Upper lobe of left lung (tissue), 6 donors: ENCODE results near the gene DSTN. TPM values are rescaled to one million over a fixed set of nuclear protein-coding genes. Genes with fewer than 3 reads are reported as not detected.
A peak's percentile ranks its signal among the peaks of the same experiment; 100 is the strongest.

Experiments used
- ATAC-seq, 2 donors: fragments of 200-7000 bp; cut with Tn5 transposase; one replicate each; pipeline ENCODE4 v1.9.1; 2022; ENCODE audit warnings: mild to moderate bottlenecking in 2 of 2, moderate library complexity in 2 of 2; ENCODE audit not compliant: low FRiP score in 2 of 2
- DNase-seq, 2 donors: peaks; one replicate each; pipeline ENCODE4 v3.0.0-alpha.2; 2019 to 2020
- H3K27ac ChIP-seq, 4 donors: fragments of 200-600 bp; sonication (generic); one replicate each; pipeline ENCODE4 v1.5.1; 2016 to 2019
- H3K27me3 ChIP-seq, 4 donors: fragments of 200-600 bp; sonication (generic); one replicate each; pipeline ENCODE4 v1.5.1; 2017 to 2019
- H3K36me3 ChIP-seq, 4 donors: fragments of 200-600 bp; sonication (generic); one replicate each; pipeline ENCODE4 v1.5.1; 2016 to 2019
- H3K4me1 ChIP-seq, 4 donors: fragments of 200-600 bp; sonication (generic); one replicate each; pipeline ENCODE4 v1.5.1; 2018 to 2019
- H3K4me3 ChIP-seq, 4 donors: fragments of 200-600 bp; sonication (generic); one replicate each; pipeline ENCODE4 v1.5.1; 2017 to 2019; ENCODE audit warnings: mild to moderate bottlenecking in 2 of 4, moderate library complexity in 1 of 4
- H3K9me3 ChIP-seq, 4 donors: fragments of 200-600 bp; sonication (generic); one replicate each; pipeline ENCODE4 v1.5.1; 2018 to 2019
- CTCF ChIP-seq, 6 experiments: fragments of 450-650 bp in 4 of 6; fragments of 200-600 bp in 2 of 6; sonication (generic) in 2 of 6; IDR thresholded peaks; one replicate each; pipeline ENCODE4 v1.5.1; 2016 to 2019; ENCODE audit warnings: antibody characterized with exemption in 6 of 6
- EP300 ChIP-seq, 4 donors: sonication (generic); formaldehyde crosslinking; IDR thresholded peaks; one replicate each; pipeline ENCODE4 v1.5.1; 2017; ENCODE audit warnings: antibody characterized with exemption in 4 of 4, control low read depth in 2 of 4
- POLR2A ChIP-seq, 4 donors: fragments of 450-650 bp; IDR thresholded peaks; one replicate each; pipeline ENCODE4 v1.5.1; 2016 to 2017; ENCODE audit warnings: antibody characterized with exemption in 4 of 4, mild to moderate bottlenecking in 2 of 4
- POLR2AphosphoS5 ChIP-seq, 2 donors: sonication (generic); formaldehyde crosslinking; IDR thresholded peaks; one replicate each; pipeline ENCODE4 v1.5.1; 2017; ENCODE audit warnings: antibody characterized with exemption in 2 of 2
- WGBS, 2 donors: methylation state at CpG; one replicate each; pipeline ENCODE4 v1.1.5; 2017 to 2018; 5-methylcytosine and 5-hydroxymethylcytosine counted together
- total RNA-seq, 6 donors: library from RNA; depleted of rRNA in 4 of 6; stranded (reverse); fragments of >200 nt in 4 of 6; gene quantifications; one replicate each; pipeline versions ENCODE4 v1.1.0 to v1.2.1, GENCODE V29; 2016 to 2021
- donor health status: DM: no; HTN: no; CAD: no; lungs with moderate emphysema.
- donor health status: DM: no; HTN: yes; CAD: no; lungs with severe emphysema.

Gene DSTN
- total RNA-seq, 6 donors from 2014 or later, result 235 to 735 (median 513) TPM

GRCh38 chr20:17618673-17619013 is 48.8 kb downstream of the DSTN start:
- ATAC-seq, result no peak
- H3K36me3 ChIP-seq, result peaks cover 20 to 100% (median 87%) of the 10 kb centered on the region in 4 donors
- no peak overlapping the region for H3K4me3 ChIP-seq
- peaks cover 8 to 21% (median 11%) of the 10 kb centered on the region in 4 donors for H3K4me1 ChIP-seq
- no peaks in the 10 kb centered on the region for H3K9me3 ChIP-seq
- TF ChIP-seq POLR2AphosphoS5 (IDR thresholded peaks at IDR 0.05) (no peak), POLR2A (IDR thresholded peaks at IDR 0.05) (no peak), CTCF (IDR thresholded peaks at IDR 0.05) (no peak), EP300 (IDR thresholded peaks at IDR 0.05) (no peak)
- no peak overlapping the region for H3K27ac ChIP-seq
- DNase-seq, result no peak
- H3K27me3 ChIP-seq, result no peaks in the 10 kb centered on the region
- WGBS, 2 donors, result 95% methylated on average over 10 of the region's 10 CpGs

- peaks cover 3 to 13% (median 9%) of the 10 kb centered on the region in 4 donors for H3K4me1 ChIP-seq
- H3K4me3 ChIP-seq, result no peak overlapping the region
- DNase-seq (peak; percentile 16 to 79), ATAC-seq (no peak)
- 91 to 95% methylated on average over 14 to 29 of the region's 29 CpGs for WGBS, 2 donors
- H3K27ac ChIP-seq, result no peak overlapping the region
- no peaks in the 10 kb centered on the region for H3K9me3 ChIP-seq
- peaks cover 21 to 100% (median 93%) of the 10 kb centered on the region in 4 donors for H3K36me3 ChIP-seq
- no peaks in the 10 kb centered on the region for H3K27me3 ChIP-seq
- no peak for TF ChIP-seq POLR2A (IDR thresholded peaks at IDR 0.05)
- TF ChIP-seq CTCF (IDR thresholded peaks at IDR 0.05), result no peak
- TF ChIP-seq POLR2AphosphoS5 (IDR thresholded peaks at IDR 0.05), result no peak
- no peak for TF ChIP-seq EP300 (IDR thresholded peaks at IDR 0.05)
Measured at GRCh38 chr20:17619351-17620093, 49.6 kb downstream of the DSTN start.

DNA sequence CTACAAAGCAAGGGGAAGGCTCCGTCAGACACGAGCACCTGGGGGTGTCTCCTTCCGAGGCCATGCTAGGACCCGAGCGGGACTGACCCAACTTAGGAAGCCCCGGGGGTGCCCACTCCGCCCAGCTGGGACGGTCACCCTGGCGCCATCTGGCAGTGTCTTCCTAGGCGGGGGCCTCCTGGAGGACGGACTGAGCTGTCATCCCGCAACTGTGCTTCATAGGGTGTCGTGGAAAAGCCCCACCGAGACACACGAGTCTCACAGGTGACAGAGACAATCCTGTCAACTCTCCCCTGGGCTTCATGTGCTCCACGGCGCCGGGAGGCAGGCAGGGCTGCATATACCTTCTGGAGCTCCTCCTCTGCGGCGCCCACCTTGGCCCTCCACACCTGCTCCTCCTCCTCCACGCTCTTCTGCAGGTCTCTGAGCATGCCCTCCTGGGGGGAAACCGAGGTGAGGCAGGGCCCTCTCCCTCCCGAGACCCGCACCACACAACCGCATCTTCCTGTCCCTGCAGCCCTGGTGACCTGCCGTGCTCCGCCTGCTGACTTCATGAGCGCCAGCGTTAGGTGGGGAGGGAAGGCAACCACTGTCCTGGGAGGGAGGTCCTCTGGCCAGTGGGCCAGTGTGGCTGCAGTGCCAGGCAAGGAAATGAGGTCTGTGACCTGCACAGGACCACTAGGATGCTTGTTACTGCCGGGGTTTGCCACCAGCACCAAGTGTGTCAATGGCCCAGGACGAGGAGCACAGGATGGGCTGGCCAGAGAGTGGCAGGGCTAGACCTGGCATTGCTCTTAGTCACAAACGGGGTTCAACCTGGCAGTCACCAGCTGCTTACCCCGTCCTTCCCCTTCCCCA is 50.7 kb downstream of the DSTN start:
- no peaks in the 10 kb centered on the region for H3K9me3 ChIP-seq
- H3K27me3 ChIP-seq, result no peaks in the 10 kb centered on the region
- H3K4me1 ChIP-seq, result peaks cover 0 to 3% (median under 1%) of the 10 kb centered on the region in 4 donors
- H3K36me3 ChIP-seq, result peaks cover 27 to 100% (median 95%) of the 10 kb centered on the region in 4 donors
- WGBS, 2 donors, result 90 to 91% methylated on average over 25 to 33 of the region's 33 CpGs
- no peak overlapping the region for H3K4me3 ChIP-seq
- DNase-seq, result peak; percentile 20 to 69
- no peak for ATAC-seq
- TF ChIP-seq POLR2A (IDR thresholded peaks at IDR 0.05) (no peak), POLR2AphosphoS5 (IDR thresholded peaks at IDR 0.05) (no peak), CTCF (IDR thresholded peaks at IDR 0.05) (no peak), EP300 (IDR thresholded peaks at IDR 0.05) (no peak)
- no peak overlapping the region for H3K27ac ChIP-seq

DNA sequence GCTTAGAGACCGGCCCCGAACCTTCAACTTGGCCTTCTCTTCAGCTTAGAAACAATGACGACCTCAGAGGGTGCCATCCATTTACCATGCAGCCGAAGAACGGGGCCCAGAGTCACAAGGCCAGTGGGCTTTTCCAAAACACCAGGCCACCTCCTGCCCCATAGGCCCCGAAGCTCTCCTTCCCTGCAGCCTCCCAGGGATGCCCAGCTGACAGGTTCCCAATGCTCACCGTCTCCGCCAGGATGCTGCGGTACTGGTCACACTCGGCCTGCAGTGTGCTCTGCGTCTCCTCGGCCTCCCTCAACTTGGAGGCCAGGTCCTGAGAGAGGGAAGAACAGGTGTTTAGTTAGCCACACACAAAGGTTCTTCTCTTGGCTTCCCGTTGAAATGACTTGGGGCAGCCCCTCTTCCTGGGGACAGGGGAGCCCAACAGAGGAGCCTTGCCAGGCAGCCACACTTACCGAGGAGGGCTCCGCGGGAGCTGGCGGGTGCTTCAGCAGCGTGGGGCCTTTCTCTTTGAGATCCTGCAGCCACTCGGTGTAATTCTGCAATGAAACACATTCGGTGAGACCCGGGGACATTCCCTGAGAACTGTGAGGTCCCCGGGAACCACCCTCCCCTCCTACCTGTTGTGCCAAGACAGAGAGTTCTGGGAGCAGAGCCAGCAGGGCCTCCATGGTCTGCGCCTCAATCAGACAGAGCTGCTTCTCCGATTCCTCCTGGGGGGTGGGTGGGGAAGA is 51.5 kb downstream of the DSTN start:
- Histone ChIP-seq H3K9me3 (no peaks in the 10 kb centered on the region), H3K4me3 (no peak overlapping the region), H3K27ac (no peak overlapping the region), H3K36me3 (peaks cover 27 to 100% (median 95%) of the 10 kb centered on the region in 4 donors), H3K27me3 (no peaks in the 10 kb centered on the region), H3K4me1 (no peaks in the 10 kb centered on the region)
- no peak for TF ChIP-seq POLR2A (IDR thresholded peaks at IDR 0.05)
- TF ChIP-seq EP300 (IDR thresholded peaks at IDR 0.05), result no peak
- TF ChIP-seq POLR2AphosphoS5 (IDR thresholded peaks at IDR 0.05), result no peak
- TF ChIP-seq CTCF (IDR thresholded peaks at IDR 0.05), result no peak
- ATAC-seq, result no peak
- 90% methylated on average over 13 to 24 of the region's 24 CpGs for WGBS, 2 donors
- peak in 1 of 2 donors; percentile 15 for DNase-seq
